ENCODE results near the gene NEU4. TPM values are rescaled to one million over a fixed set of nuclear protein-coding genes. Genes with fewer than 3 reads are reported as not detected.
A peak's percentile ranks its signal among the peaks of the same experiment; 100 is the strongest.
"Not testable (repeated sequence)": the region's sequence is repeated elsewhere in the genome, so short reads cannot be mapped to it uniquely, and the experiment has no call there.

The NEU4 gene, protein sequence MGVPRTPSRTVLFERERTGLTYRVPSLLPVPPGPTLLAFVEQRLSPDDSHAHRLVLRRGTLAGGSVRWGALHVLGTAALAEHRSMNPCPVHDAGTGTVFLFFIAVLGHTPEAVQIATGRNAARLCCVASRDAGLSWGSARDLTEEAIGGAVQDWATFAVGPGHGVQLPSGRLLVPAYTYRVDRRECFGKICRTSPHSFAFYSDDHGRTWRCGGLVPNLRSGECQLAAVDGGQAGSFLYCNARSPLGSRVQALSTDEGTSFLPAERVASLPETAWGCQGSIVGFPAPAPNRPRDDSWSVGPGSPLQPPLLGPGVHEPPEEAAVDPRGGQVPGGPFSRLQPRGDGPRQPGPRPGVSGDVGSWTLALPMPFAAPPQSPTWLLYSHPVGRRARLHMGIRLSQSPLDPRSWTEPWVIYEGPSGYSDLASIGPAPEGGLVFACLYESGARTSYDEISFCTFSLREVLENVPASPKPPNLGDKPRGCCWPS
- 100 to 1,000 TPM in 1 of 4 donors, 10 to 100 TPM in 1, 1 to 10 TPM in 1, under 1 TPM in 1; 0.65 to 102 (median 42.8) TPM for polyA plus RNA-seq
- long read RNA-seq, donor 1: 0 reads
- long read RNA-seq, donor 2, partial matches to known transcripts: 0 of 1 reads
- long read RNA-seq, donor 2, other reads (novel, unspliced or antisense): 0 of 1 reads
- long read RNA-seq, donor 3: 0 reads
- long read RNA-seq, donor 4: 0 reads
- long read RNA-seq, donor 5: 0 reads
- long read RNA-seq, donor 6: 0 reads
- long read RNA-seq, donor 7: 0 reads
- long read RNA-seq, donor 8: 0 reads
- long read RNA-seq, donor 9: 0 reads
- long read RNA-seq, donor 10, transcript NEU4-205 (4 exons, 2,273 nt): major isoform, 6 of 9 reads
- long read RNA-seq, donor 10, partial matches to known transcripts: 0 of 9 reads
- long read RNA-seq, donor 10, other reads (novel, unspliced or antisense): 0 of 9 reads

DNA sequence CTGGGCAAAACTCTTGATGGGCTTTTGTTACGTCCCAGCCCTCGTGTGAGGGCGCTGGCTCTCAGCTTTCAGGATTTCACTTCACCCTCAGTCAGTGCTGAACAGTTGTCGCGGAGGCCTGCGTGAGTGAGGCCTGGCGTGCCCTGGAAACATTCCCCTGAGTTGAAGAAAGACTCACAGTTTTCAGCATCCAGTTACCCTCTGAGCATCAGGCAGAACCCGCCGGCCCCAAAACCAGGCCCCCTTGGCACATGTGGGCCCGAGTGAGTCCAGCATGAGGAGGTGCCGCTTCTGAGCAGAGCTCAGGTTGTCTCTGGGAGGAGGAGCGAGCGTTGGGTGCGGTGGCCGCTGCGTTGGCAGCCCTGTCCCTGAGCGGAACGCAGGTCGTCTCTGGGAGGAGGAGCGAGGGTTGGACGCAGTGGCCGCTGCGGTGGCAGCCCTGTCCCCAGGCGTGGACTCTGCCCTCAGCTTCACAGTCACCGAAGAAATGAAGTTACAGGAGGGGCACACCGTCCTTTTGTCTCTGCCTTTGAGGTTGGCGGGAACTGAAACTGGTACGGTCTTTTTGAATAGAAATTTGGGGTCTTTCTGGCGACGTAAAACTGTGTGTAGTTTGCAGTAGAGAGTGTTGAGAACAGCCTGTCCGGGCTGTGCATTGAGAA, at the start of gene NEU4:
NEU4 (plus strand) TSS at position 473 of the 662 bp plus-strand sequence. CDS start 5,292 bp downstream, outside the sequence.
- 26 to 72% (median 47%) methylated on average over 30 to 31 of the region's 31 CpGs for WGBS, 3 donors
- no peaks in the 10 kb centered on the region for H3K9me3 ChIP-seq (ENCODE audit: control insufficient read depth in 2 of 2, insufficient read depth in 1 of 2, low read depth in 1 of 2, low read length in 1 of 2)
- peaks cover 0 to 11% (median 5%) of the 10 kb centered on the region in 3 donors for H3K27me3 ChIP-seq (ENCODE audit: control insufficient read depth in 3 of 3, insufficient read depth in 3 of 3, low read length in 3 of 3)
- peaks cover 0 to 15% (median 0%) of the 10 kb centered on the region in 3 donors for H3K4me1 ChIP-seq (ENCODE audit: control insufficient read depth in 3 of 3, insufficient read depth in 2 of 3, low read depth in 1 of 3, low read length in 2 of 3)
- DNase-seq (peak; percentile 65 to 92), FAIRE-seq (no peak)
- H3K36me3 ChIP-seq (ENCODE audit: control insufficient read depth in 3 of 3, insufficient read depth in 2 of 3, low read depth in 1 of 3, low read length in 3 of 3): no peaks in the 10 kb centered on the region
- peak within 1 kb of the TSS in 1 of 3 donors; percentile 69 for H3K27ac ChIP-seq (ENCODE audit: low read depth in 1 of 3, low read length in 2 of 3)
- peak within 1 kb of the TSS in 1 of 3 donors; percentile 71 for H3K4me3 ChIP-seq (ENCODE audit: low read depth in 1 of 3, low read length in 3 of 3)

DNA sequence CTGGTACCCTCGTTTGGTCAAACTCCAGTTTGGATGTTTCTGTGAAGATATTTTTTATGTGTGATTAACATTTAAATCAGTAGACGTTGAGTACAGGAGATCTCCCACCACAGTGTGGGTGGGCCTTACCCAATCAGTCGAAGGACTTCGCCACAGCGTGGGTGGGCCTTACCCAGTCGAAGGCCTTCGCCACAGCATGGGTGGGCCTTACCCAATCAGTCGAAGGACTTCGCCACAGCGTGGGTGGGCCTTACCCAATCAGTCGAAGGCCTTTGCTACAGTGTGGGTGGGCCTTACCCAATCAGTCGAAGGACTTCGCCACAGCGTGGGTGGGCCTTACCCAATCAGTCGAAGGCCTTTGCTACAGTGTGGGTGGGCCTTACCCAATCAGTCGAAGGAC, 49.1 kb upstream of the NEU4 start:
- 95 to 97% (median 96%) methylated on average over 5 to 11 of the region's 16 CpGs for WGBS, 3 donors
- H3K9me3 ChIP-seq (ENCODE audit: control insufficient read depth in 2 of 2, insufficient read depth in 1 of 2, low read depth in 1 of 2, low read length in 1 of 2); H3K4me3 ChIP-seq (ENCODE audit: low read depth in 1 of 3, low read length in 3 of 3); H3K4me1 ChIP-seq (ENCODE audit: control insufficient read depth in 3 of 3, insufficient read depth in 2 of 3, low read depth in 1 of 3, low read length in 2 of 3); FAIRE-seq; H3K27me3 ChIP-seq (ENCODE audit: control insufficient read depth in 3 of 3, insufficient read depth in 3 of 3, low read length in 3 of 3); DNase-seq; H3K27ac ChIP-seq (ENCODE audit: low read depth in 1 of 3, low read length in 2 of 3): not testable (repeated sequence)
- H3K36me3 ChIP-seq (ENCODE audit: control insufficient read depth in 3 of 3, insufficient read depth in 2 of 3, low read depth in 1 of 3, low read length in 3 of 3): peaks cover 2 to 64% (median 4%) of the 10 kb centered on the region in 3 donors

DNA sequence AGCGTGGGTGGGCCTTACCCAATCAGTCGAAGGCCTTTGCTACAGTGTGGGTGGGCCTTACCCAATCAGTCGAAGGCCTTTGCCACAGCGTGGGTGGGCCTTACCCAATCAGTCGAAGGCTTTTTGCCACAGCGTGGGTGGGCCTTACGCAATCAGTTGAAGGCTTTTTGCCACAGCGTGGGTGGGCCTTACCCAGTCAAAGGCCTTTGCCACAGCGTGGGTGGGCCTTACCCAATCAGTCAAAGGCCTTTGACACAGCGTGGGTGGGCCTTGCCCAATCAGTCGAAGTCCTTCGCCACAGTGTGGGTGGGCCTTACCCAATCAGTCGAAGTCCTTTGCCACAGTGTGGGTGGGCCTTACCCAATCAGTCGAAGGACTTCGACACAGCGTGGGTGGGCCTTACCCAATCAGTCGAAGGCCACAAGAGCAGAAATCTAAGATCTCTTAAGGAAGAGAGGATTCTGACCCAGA, 48.7 kb upstream of the NEU4 start:
- no peak overlapping the region for H3K4me3 ChIP-seq (ENCODE audit: low read depth in 1 of 3, low read length in 3 of 3)
- H3K27me3 ChIP-seq (ENCODE audit: control insufficient read depth in 3 of 3, insufficient read depth in 3 of 3, low read length in 3 of 3): no peaks in the 10 kb centered on the region
- WGBS, 3 donors: 93 to 96% (median 94%) methylated on average over 15 to 17 of the region's 17 CpGs
- no peaks in the 10 kb centered on the region for H3K4me1 ChIP-seq (ENCODE audit: control insufficient read depth in 3 of 3, insufficient read depth in 2 of 3, low read depth in 1 of 3, low read length in 2 of 3)
- H3K9me3 ChIP-seq (ENCODE audit: control insufficient read depth in 2 of 2, insufficient read depth in 1 of 2, low read depth in 1 of 2, low read length in 1 of 2): peaks cover 0 to 5% of the 10 kb centered on the region in 2 donors
- no peak for DNase-seq
- FAIRE-seq: no peak
- H3K36me3 ChIP-seq (ENCODE audit: control insufficient read depth in 3 of 3, insufficient read depth in 2 of 3, low read depth in 1 of 3, low read length in 3 of 3): peaks cover 2 to 61% (median 4%) of the 10 kb centered on the region in 3 donors
- H3K27ac ChIP-seq (ENCODE audit: low read depth in 1 of 3, low read length in 2 of 3): no peak overlapping the region

DNA sequence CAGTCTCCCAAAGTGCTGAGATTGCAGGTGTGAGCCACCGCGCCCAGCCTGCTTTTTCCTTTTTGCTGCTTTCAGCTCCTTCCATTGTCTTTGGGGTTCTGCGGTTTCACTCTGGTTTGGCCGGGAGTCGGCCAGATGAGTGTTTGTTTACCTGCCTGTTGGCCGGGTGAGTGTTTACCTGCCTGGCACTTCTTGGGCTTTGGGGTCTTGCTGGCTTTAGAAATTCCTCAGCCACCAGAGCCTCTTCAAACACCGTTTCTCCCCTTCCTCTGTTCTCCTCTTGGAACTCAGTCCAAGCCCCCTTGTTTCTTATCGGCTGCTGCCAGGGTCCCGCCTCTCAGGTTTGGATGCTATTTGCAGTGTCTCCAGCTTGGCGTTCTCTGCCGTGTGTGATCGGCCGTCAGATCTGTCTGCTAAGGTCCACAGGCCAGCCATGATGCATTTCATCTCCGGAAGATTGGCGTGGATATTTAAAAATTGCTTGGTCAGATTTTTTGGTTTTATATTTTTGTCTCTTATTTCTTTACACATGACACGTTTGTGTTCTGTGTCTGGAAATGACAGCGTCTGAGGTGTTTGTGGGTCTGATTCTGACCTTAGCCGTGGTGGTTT, 46.6 kb upstream of the NEU4 start:
- no peaks in the 10 kb centered on the region for H3K4me1 ChIP-seq (ENCODE audit: control insufficient read depth in 3 of 3, insufficient read depth in 2 of 3, low read depth in 1 of 3, low read length in 2 of 3)
- FAIRE-seq (no peak), DNase-seq (no peak)
- peaks cover 2 to 44% (median 4%) of the 10 kb centered on the region in 3 donors for H3K36me3 ChIP-seq (ENCODE audit: control insufficient read depth in 3 of 3, insufficient read depth in 2 of 3, low read depth in 1 of 3, low read length in 3 of 3)
- no peak overlapping the region for H3K4me3 ChIP-seq (ENCODE audit: low read depth in 1 of 3, low read length in 3 of 3)
- WGBS, 3 donors: 71 to 80% (median 77%) methylated on average over 18 of the region's 18 CpGs
- peaks cover 0 to 5% of the 10 kb centered on the region in 2 donors for H3K9me3 ChIP-seq (ENCODE audit: control insufficient read depth in 2 of 2, insufficient read depth in 1 of 2, low read depth in 1 of 2, low read length in 1 of 2)
- no peaks in the 10 kb centered on the region for H3K27me3 ChIP-seq (ENCODE audit: control insufficient read depth in 3 of 3, insufficient read depth in 3 of 3, low read length in 3 of 3)
- peak overlapping the region in 1 of 3 donors; percentile 57 for H3K27ac ChIP-seq (ENCODE audit: low read depth in 1 of 3, low read length in 2 of 3)

DNA sequence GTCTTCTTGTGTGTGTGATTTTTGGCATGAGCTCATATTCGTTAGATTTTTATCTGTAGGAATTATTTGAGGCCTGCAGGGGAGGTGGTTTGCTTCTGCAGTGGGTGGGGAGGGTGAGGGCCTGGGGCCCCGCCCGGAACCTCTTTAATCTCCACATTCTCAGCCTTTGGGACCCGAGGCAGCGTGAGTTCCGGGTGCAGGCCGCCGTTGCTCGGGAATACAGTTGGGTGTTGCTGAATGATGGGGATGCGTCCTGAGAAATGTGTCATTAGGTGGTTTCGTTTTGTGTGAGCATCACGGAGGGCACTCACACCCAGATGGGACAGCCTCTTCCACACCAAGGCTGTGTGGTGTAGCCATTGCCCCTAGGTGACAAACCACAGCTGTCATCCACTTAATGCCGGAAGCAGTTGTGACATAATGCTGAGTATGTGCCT, 46.0 kb upstream of the NEU4 start:
- peaks cover 0 to 5% of the 10 kb centered on the region in 2 donors for H3K9me3 ChIP-seq (ENCODE audit: control insufficient read depth in 2 of 2, insufficient read depth in 1 of 2, low read depth in 1 of 2, low read length in 1 of 2)
- DNase-seq: peak in 1 of 2 donors; percentile 65
- FAIRE-seq: no peak
- peaks cover 2 to 49% (median 4%) of the 10 kb centered on the region in 3 donors for H3K36me3 ChIP-seq (ENCODE audit: control insufficient read depth in 3 of 3, insufficient read depth in 2 of 3, low read depth in 1 of 3, low read length in 3 of 3)
- peak overlapping the region in 1 of 3 donors; percentile 15 for H3K27ac ChIP-seq (ENCODE audit: low read depth in 1 of 3, low read length in 2 of 3)
- H3K4me1 ChIP-seq (ENCODE audit: control insufficient read depth in 3 of 3, insufficient read depth in 2 of 3, low read depth in 1 of 3, low read length in 2 of 3): no peaks in the 10 kb centered on the region
- 63 to 75% (median 73%) methylated on average over 13 of the region's 13 CpGs for WGBS, 3 donors
- H3K4me3 ChIP-seq (ENCODE audit: low read depth in 1 of 3, low read length in 3 of 3): no peak overlapping the region
- no peaks in the 10 kb centered on the region for H3K27me3 ChIP-seq (ENCODE audit: control insufficient read depth in 3 of 3, insufficient read depth in 3 of 3, low read length in 3 of 3)

DNA sequence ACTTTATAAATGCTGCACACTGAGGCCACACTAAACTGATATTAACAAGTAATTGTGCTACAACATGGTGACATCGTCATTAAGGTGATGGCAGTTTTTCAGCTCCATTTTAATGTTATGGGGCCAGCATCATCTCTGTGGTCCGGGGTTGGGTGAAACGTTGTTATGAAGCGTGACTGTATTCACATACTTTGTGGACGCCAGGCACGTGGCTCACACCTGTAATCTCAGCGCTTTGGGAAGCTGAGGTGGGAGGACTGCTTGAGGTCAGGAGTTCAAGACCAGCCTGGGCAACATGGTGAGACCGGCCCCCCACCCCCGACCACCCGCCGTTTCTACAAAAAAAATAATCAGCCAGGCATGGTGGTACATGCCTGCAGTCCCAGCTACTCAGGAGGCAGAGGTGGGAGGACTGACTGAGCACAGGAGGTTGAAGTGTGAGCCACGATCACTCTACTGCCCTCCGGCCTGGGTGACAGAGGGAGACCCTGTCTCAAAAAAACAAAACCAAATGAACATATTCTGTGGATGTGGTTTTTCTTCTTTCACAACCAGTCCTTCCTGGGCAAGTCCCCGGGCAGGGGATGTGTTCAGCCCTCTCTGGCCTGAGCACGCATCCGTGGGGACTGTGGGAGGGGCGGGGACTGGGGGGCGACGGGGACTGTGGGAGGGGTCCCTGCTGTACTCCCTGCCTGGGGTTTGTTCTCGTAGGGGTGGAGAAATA, 45.3 kb upstream of the NEU4 start:
- H3K27me3 ChIP-seq (ENCODE audit: control insufficient read depth in 3 of 3, insufficient read depth in 3 of 3, low read length in 3 of 3): no peaks in the 10 kb centered on the region
- H3K4me3 ChIP-seq (ENCODE audit: low read depth in 1 of 3, low read length in 3 of 3): no peak overlapping the region
- DNase-seq: no peak
- WGBS, 3 donors: 72 to 86% (median 79%) methylated on average over 17 to 20 of the region's 20 CpGs
- H3K9me3 ChIP-seq (ENCODE audit: control insufficient read depth in 2 of 2, insufficient read depth in 1 of 2, low read depth in 1 of 2, low read length in 1 of 2): peaks cover 0 to 5% of the 10 kb centered on the region in 2 donors
- no peak for FAIRE-seq
- H3K27ac ChIP-seq (ENCODE audit: low read depth in 1 of 3, low read length in 2 of 3): peak overlapping the region in 1 of 3 donors; percentile 15
- no peaks in the 10 kb centered on the region for H3K4me1 ChIP-seq (ENCODE audit: control insufficient read depth in 3 of 3, insufficient read depth in 2 of 3, low read depth in 1 of 3, low read length in 2 of 3)
- H3K36me3 ChIP-seq (ENCODE audit: control insufficient read depth in 3 of 3, insufficient read depth in 2 of 3, low read depth in 1 of 3, low read length in 3 of 3): peaks cover 2 to 51% (median 4%) of the 10 kb centered on the region in 3 donors

Data from small intestine (tissue), 16 donors.